H1 (cell line): Measurements from ENCODE around the gene CADPS. TPM values are rescaled to one million over a fixed set of nuclear protein-coding genes. Genes with fewer than 3 reads are reported as not detected.

ENCODE experiments used
- CTCF ChIA-PET: fragments of 300-600 bp; sonication (Branson Sonifier 250); formaldehyde crosslinking; loops from one replicate; lab custom pipeline; 2021; ENCODE audit not compliant: partially characterized antibody; lab: Charles Lee
- POLR2A ChIA-PET: fragments of 300-600 bp; sonication (Branson Sonifier 250); formaldehyde crosslinking; loops from one replicate; lab custom pipeline; 2021; ENCODE audit warnings: inconsistent platforms; ENCODE audit not compliant: partially characterized antibody; lab: Charles Lee
- DNase-seq, 2 experiments: peaks; one replicate each; pipeline versions ENCODE4 v3.0.0 to v3.0.0-alpha.2; 2010 to 2022; ENCODE audit warnings: low spot score in 2 of 2, low read depth in 1 of 2, mixed read lengths in 1 of 2
- FAIRE-seq: peaks from 2 replicates; lab custom pipeline; 2011; peaks lifted over from hg19 to GRCh38; lab: Jason Lieb, UNC
- H2AFZ ChIP-seq: 2 replicates; pipeline ENCODE4 v1.8.1; 2012; ENCODE audit warnings: low read length, inconsistent platforms
- H2AK5ac ChIP-seq: 2 replicates; pipeline ENCODE4 v1.6.1; 2013; ENCODE audit warnings: low read depth, low read length
- H2BK120ac ChIP-seq: replicated peaks from 2 replicates; pipeline ENCODE3; 2013; ENCODE audit warnings: low read depth, low read length, inconsistent platforms
- H2BK12ac ChIP-seq: 2 replicates; pipeline ENCODE4 v1.6.1; 2013; ENCODE audit warnings: low read depth, low read length
- H2BK15ac ChIP-seq: 2 replicates; pipeline ENCODE4 v1.6.1; 2013; ENCODE audit warnings: low read length
- H2BK20ac ChIP-seq: 2 replicates; pipeline ENCODE4 v1.6.1; 2013; ENCODE audit warnings: low read length
- H2BK5ac ChIP-seq: 2 replicates; pipeline ENCODE4 v1.6.1; 2013; ENCODE audit warnings: low read depth, low read length
- H3K14ac ChIP-seq: 2 replicates; pipeline ENCODE4 v1.6.1; 2013; ENCODE audit warnings: inconsistent platforms; ENCODE audit not compliant: insufficient read length
- H3K18ac ChIP-seq: 2 replicates; pipeline ENCODE4 v1.6.1; 2013; ENCODE audit warnings: low read length; ENCODE audit errors: extremely low read depth
- H3K23ac ChIP-seq: 2 replicates; pipeline ENCODE4 v1.6.1; 2013; ENCODE audit warnings: inconsistent platforms; ENCODE audit not compliant: insufficient read length
- H3K23me2 ChIP-seq: 2 replicates; pipeline ENCODE4 v1.6.1; 2013; ENCODE audit warnings: low read depth, low read length
- H3K27ac ChIP-seq: 2 replicates; pipeline ENCODE4 v1.6.1; 2011; ENCODE audit warnings: low read depth, low read length, inconsistent platforms
- H3K27me3 ChIP-seq, 4 experiments: replicated peaks in 1 of 4; 1 replicate in 1 of 4; 2 replicates in 3 of 4; pipeline versions ENCODE4 v1.6.1 to v1.8.1; 2011 to 2013; ENCODE audit warnings: low read length in 3 of 4, mild to moderate bottlenecking in 3 of 4, inconsistent platforms in 2 of 4, mixed read lengths in 2 of 4, moderate library complexity in 1 of 4; ENCODE audit not compliant: control insufficient read depth in 3 of 4, insufficient read depth in 3 of 4; ENCODE audit errors: extremely low read depth in 1 of 4
- H3K36me3 ChIP-seq, 4 experiments: 2 replicates each; pipeline versions ENCODE4 v1.6.1 to v1.8.1; 2011 to 2013; ENCODE audit warnings: mild to moderate bottlenecking in 4 of 4, low read length in 3 of 4, moderate library complexity in 2 of 4, control low read depth in 1 of 4, inconsistent platforms in 1 of 4; ENCODE audit not compliant: insufficient read depth in 4 of 4, control insufficient read depth in 2 of 4
- H3K4ac ChIP-seq: replicated peaks from 2 replicates; pipeline ENCODE3; 2013; ENCODE audit warnings: low read length, low read depth, mixed read lengths, inconsistent platforms; ENCODE audit not compliant: insufficient read length
- H3K4me1 ChIP-seq, 4 experiments: replicated peaks in 1 of 4; 1 replicate in 1 of 4; 2 replicates in 3 of 4; pipeline versions ENCODE4 v1.6.1 to v1.8.1; 2011 to 2013; ENCODE audit warnings: low read length in 3 of 4, inconsistent platforms in 2 of 4, mixed read lengths in 1 of 4; ENCODE audit not compliant: insufficient read depth in 4 of 4, control insufficient read depth in 3 of 4
- H3K4me2 ChIP-seq, 2 experiments: 2 replicates each; pipeline versions ENCODE4 v1.6.1 to v1.8.1; 2011 to 2013; ENCODE audit warnings: low read depth in 2 of 2, low read length in 2 of 2, control low read depth in 1 of 2, inconsistent platforms in 1 of 2, mild to moderate bottlenecking in 1 of 2; ENCODE audit not compliant: insufficient read depth in 1 of 2
- H3K4me3 ChIP-seq, 4 experiments: fragments of 200-600, 300-600 bp in 1 of 4; sonication (generic), shearing (Covaris generic), sonication (Bioruptor Twin) in 1 of 4; 2 replicates each; pipeline versions ENCODE4 v1.5.1 to v1.8.1; 2011 to 2016; ENCODE audit warnings: low read length in 4 of 4, low read depth in 3 of 4, control low read depth in 2 of 4, inconsistent platforms in 2 of 4, mild to moderate bottlenecking in 2 of 4, mixed read lengths in 1 of 4, moderate library complexity in 1 of 4; ENCODE audit not compliant: insufficient read depth in 2 of 4; ENCODE audit errors: extremely low read depth in 1 of 4
- H3K56ac ChIP-seq: replicated peaks from 2 replicates; pipeline ENCODE3; 2013; ENCODE audit warnings: low read depth, mild to moderate bottlenecking, mixed read lengths, low read length, inconsistent platforms; ENCODE audit not compliant: insufficient read length
- H3K79me1 ChIP-seq: 2 replicates; pipeline ENCODE4 v1.6.1; 2013; ENCODE audit warnings: low read depth, low read length, control low read depth
- H3K79me2 ChIP-seq, 2 experiments: 2 replicates each; pipeline versions ENCODE4 v1.6.1 to v1.8.1; 2012 to 2013; ENCODE audit warnings: low read length in 2 of 2, mild to moderate bottlenecking in 2 of 2, inconsistent platforms in 1 of 2; ENCODE audit not compliant: insufficient read depth in 2 of 2, control insufficient read depth in 1 of 2
- H3K9ac ChIP-seq, 4 experiments: replicated peaks in 1 of 4; 1 replicate in 1 of 4; 2 replicates in 3 of 4; pipeline versions ENCODE4 v1.6.1 to v1.8.1; 2011 to 2013; ENCODE audit warnings: low read depth in 3 of 4, low read length in 3 of 4, control low read depth in 2 of 4, mild to moderate bottlenecking in 2 of 4, moderate library complexity in 2 of 4, inconsistent platforms in 1 of 4; ENCODE audit errors: extremely low read depth in 1 of 4
- H3K9me3 ChIP-seq, 2 experiments: 2 replicates each; pipeline versions ENCODE4 v1.6.1 to v1.8.1; 2012 to 2013; ENCODE audit warnings: mild to moderate bottlenecking in 2 of 2, moderate library complexity in 2 of 2, control low read depth in 1 of 2, inconsistent platforms in 1 of 2, low read depth in 1 of 2, low read length in 1 of 2, mixed read lengths in 1 of 2; ENCODE audit not compliant: insufficient read depth in 2 of 2
- H4K20me1 ChIP-seq, 2 experiments: replicated peaks in 1 of 2; 2 replicates each; pipeline versions ENCODE3 to v1.8.1; 2011 to 2013; ENCODE audit warnings: inconsistent platforms in 2 of 2, low read length in 2 of 2, mild to moderate bottlenecking in 1 of 2; ENCODE audit not compliant: insufficient read depth in 2 of 2, control insufficient read depth in 1 of 2
- H4K5ac ChIP-seq: 2 replicates; pipeline ENCODE4 v1.6.1; 2013; ENCODE audit warnings: low read length, low read depth, mixed read lengths, inconsistent platforms; ENCODE audit not compliant: insufficient read length
- H4K8ac ChIP-seq: 2 replicates; pipeline ENCODE4 v1.8.0; 2013; ENCODE audit warnings: mild to moderate bottlenecking, moderate library complexity, low read length, inconsistent platforms; ENCODE audit not compliant: insufficient read depth; ENCODE audit errors: extremely low read depth
- H4K91ac ChIP-seq: replicated peaks from 2 replicates; pipeline ENCODE3; 2013; ENCODE audit warnings: low read length, mixed read lengths, inconsistent platforms; ENCODE audit not compliant: insufficient read length
- ATF3 ChIP-seq: IDR thresholded peaks from 2 replicates; pipeline ENCODE4 v1.6.1; 2011; ENCODE audit warnings: low read depth, mild to moderate bottlenecking, low read length; ENCODE audit not compliant: insufficient read depth
- CEBPB ChIP-seq: IDR thresholded peaks from 2 replicates; pipeline ENCODE4 v1.6.1; 2012; ENCODE audit warnings: low read depth, low read length
- CHD2 ChIP-seq: IDR thresholded peaks from 2 replicates; pipeline ENCODE4 v1.6.1; 2012; ENCODE audit warnings: low read length, improper control_type of control experiment
- FOSL1 ChIP-seq: IDR thresholded peaks from 2 replicates; pipeline ENCODE4 v1.6.1; 2011; ENCODE audit warnings: mild to moderate bottlenecking, low read depth, low read length, moderate library complexity; ENCODE audit not compliant: insufficient read depth
- HDAC2 ChIP-seq, 2 experiments: fragments of 300-600 bp in 1 of 2; sonication (generic) in 1 of 2; IDR thresholded peaks; 2 replicates each; pipeline ENCODE4 v1.6.1; 2011 to 2012; ENCODE audit warnings: low read depth in 2 of 2, low read length in 2 of 2, mild to moderate bottlenecking in 2 of 2, moderate library complexity in 2 of 2, borderline replicate concordance in 1 of 2, inconsistent platforms in 1 of 2
- HDAC6 ChIP-seq: IDR thresholded peaks from one replicate; pipeline ENCODE4 v1.7.1; 2012; ENCODE audit warnings: low read depth, mild to moderate bottlenecking, inconsistent platforms, low read length, moderate library complexity
- JUND ChIP-seq: IDR thresholded peaks from 2 replicates; pipeline ENCODE4 v1.6.1; 2011; ENCODE audit warnings: mild to moderate bottlenecking, improper control_type of control experiment, low read length
- KDM5A ChIP-seq: fragments of 200-600 bp; IDR thresholded peaks from 2 replicates; pipeline ENCODE4 v1.7.1; 2012; ENCODE audit warnings: mild to moderate bottlenecking, low read length, inconsistent platforms, mixed read lengths
- NANOG ChIP-seq: IDR thresholded peaks from 2 replicates; pipeline ENCODE4 v1.6.1; 2011; ENCODE audit warnings: low read length, low read depth, mild to moderate bottlenecking, inconsistent platforms; ENCODE audit not compliant: insufficient read depth, poor library complexity, severe bottlenecking
- POLR2AphosphoS5 ChIP-seq: IDR thresholded peaks from 2 replicates; pipeline ENCODE4 v1.6.1; 2011; ENCODE audit warnings: low read depth, low read length
- RNF2 ChIP-seq: fragments of 200-900, 300-1000 bp; sonication (generic); IDR thresholded peaks from 2 replicates; pipeline ENCODE4 v1.7.1; 2016; ENCODE audit warnings: borderline replicate concordance, low read depth, mild to moderate bottlenecking, antibody characterized with exemption, low read length; ENCODE audit not compliant: poor library complexity, severe bottlenecking; ENCODE audit errors: missing control alignments
- SIN3A ChIP-seq, 2 experiments: IDR thresholded peaks in 1 of 2; conservative IDR thresholded peaks in 1 of 2; 2 replicates each; pipeline ENCODE4 v1.6.1; 2011 to 2012; ENCODE audit warnings: low read length in 2 of 2, improper control_type of control experiment in 1 of 2, low read depth in 1 of 2, mild to moderate bottlenecking in 1 of 2
- SP1 ChIP-seq: IDR thresholded peaks from 2 replicates; pipeline ENCODE4 v1.6.1; 2011; ENCODE audit warnings: low read depth, low read length
- SP4 ChIP-seq: IDR thresholded peaks from 2 replicates; pipeline ENCODE4 v1.6.1; 2012; ENCODE audit warnings: low read length, inconsistent platforms
- WGBS, 2 experiments: shearing (Covaris generic) in 1 of 2; methylation state at CpG; one replicate each; pipeline versions ENCODE4 v1.1.6 to v1.1.7; 2013 to 2015; ENCODE audit warnings: low lambda C conversion rate in 2 of 2, mixed read lengths in 2 of 2, inconsistent platforms in 1 of 2, low coverage in 1 of 2, missing lambda C conversion rate in 1 of 2; ENCODE audit not compliant: insufficient replicate concordance in 2 of 2, insufficient coverage in 1 of 2, insufficient read length in 1 of 2; ENCODE audit errors: extremely low coverage in 1 of 2, missing lambda C conversion rate in 1 of 2; 5-methylcytosine and 5-hydroxymethylcytosine counted together
- polyA plus RNA-seq, 7 experiments: library from polyadenylated mRNA; depleted of rRNA in 3 of 7; stranded (reverse) in 5 of 7; unstranded in 2 of 7; fragments of >200 nt in 5 of 7; fragments of 200-250 nt in 2 of 7; gene quantifications; 1 replicate in 5 of 7; 2 replicates in 1 of 7; 4 replicates in 1 of 7; pipeline versions ENCODE4 v1.2.1 to v1.2.3, GENCODE V29; 2011 to 2013; ENCODE audit warnings: missing spikeins in 2 of 7, mixed read lengths in 2 of 7
- total RNA-seq: library from RNA; stranded (reverse); fragmentation: NEBNext Ultra II Directional; extraction: Animal tissue kit (Norgen Biotek cat#: 25700); gene quantifications from 2 replicates; pipeline ENCODE4 v1.2.1, GENCODE V29; 2021

CADPS gene
- total and polyA plus RNA-seq, 2 of the 8 experiments (the other 6 are each of a cell fraction or from before 2014, with no cell fraction given): 7.1 to 10.2 TPM

DNA sequence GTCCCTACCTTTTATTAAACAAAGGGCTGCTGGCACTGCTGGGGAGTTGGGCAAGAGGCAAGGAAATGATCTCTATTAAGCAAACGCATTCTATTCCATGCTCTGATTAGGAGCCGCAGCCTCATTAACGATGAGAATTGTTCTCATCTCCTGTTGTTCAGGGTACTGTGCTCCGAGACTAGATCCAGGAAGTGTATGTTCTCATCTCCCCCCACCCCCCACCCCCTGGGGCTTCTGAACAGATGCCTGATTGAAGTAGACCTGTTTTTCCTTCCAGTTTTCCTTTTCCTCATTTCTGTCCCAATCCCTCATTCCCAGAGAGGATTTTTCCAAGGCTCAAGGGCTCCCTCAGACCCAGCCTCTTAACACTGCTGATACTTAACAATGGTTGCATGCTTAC is 420.3 kb downstream of the CADPS start:
- Histone ChIP-seq H3K9ac (no peak overlapping the region), H2BK5ac (no peak overlapping the region), H2BK120ac (no peak overlapping the region), H2AK5ac (no peak overlapping the region), H3K18ac (no peak overlapping the region), H2AFZ (no peak overlapping the region), H3K4me2 (no peak overlapping the region), H3K23ac (no peak overlapping the region), H2BK20ac (no peak overlapping the region), H4K20me1 (no peaks in the 10 kb centered on the region), H3K79me1 (no peaks in the 10 kb centered on the region), H4K91ac (no peak overlapping the region), H3K4me3 (no peak overlapping the region), H3K27me3 (no peaks in the 10 kb centered on the region), H3K36me3 (no peaks in the 10 kb centered on the region), H3K56ac (no peak overlapping the region), H2BK12ac (no peak overlapping the region), H4K8ac (no peak overlapping the region), H4K5ac (no peak overlapping the region), H3K4me1 (peaks cover 0 to 11% (median 5%) of the 10 kb centered on the region in 4 experiments; a peak in 3 of 7 replicates), H3K79me2 (no peaks in the 10 kb centered on the region), H3K27ac (no peak overlapping the region), H3K4ac (no peak overlapping the region), H2BK15ac (no peak overlapping the region), H3K23me2 (no peaks in the 10 kb centered on the region), H3K9me3 (no peaks in the 10 kb centered on the region), H3K14ac (no peak overlapping the region)
- DNase-seq: no peak
- FAIRE-seq: no peak
- CTCF ChIA-PET: interaction anchor here (0.7 to 1.4 kb wide), 6 partner anchors 9 to 119 kb away, joined by 3 to 6 read pairs (median 3); no protein-coding TSS in a partner anchor
- 76% methylated on average over 4 of the region's 4 CpGs; no CpG with 5 or more reads in 1 of the 2 experiments for WGBS, 2 experiments
- POLR2A ChIA-PET: no interaction called here
- TF ChIP-seq NANOG (no peak), SP4 (no peak), FOSL1 (no peak), SIN3A (conservative IDR thresholded peaks at IDR 0.05 in 1 of 2, IDR thresholded peaks at IDR 0.05 in 1 of 2; ENCODE audit: low read depth in 1 of 2, low read length in 2 of 2) (no peak), CHD2 (no peak), RNF2 (no peak), KDM5A (no peak), POLR2AphosphoS5 (no peak), SP1 (no peak), JUND (no peak), HDAC6 (no peak), CEBPB (no peak), ATF3 (no peak), HDAC2 (IDR thresholded peaks at IDR 0.05; ENCODE audit: borderline replicate concordance in 1 of 2, low read depth in 2 of 2, low read length in 2 of 2) (no peak)
